IPS DF 6.9 (cell line): ENCODE measurements around the gene RTP2.
A peak's percentile ranks its signal among the peaks of the same experiment; 100 is the strongest.

Source experiments
- DNase-seq: peaks from one replicate; pipeline ENCODE4 v3.0.0-alpha.2; 2013; ENCODE audit warnings: low read depth, low spot score
- H3K27ac ChIP-seq: one replicate; pipeline ENCODE4 v1.5.1; 2013; ENCODE audit warnings: low read length, control low read depth
- H3K27me3 ChIP-seq: 2 replicates; pipeline ENCODE4 v1.6.1; 2013; ENCODE audit warnings: mild to moderate bottlenecking, low read length; ENCODE audit not compliant: control insufficient read depth, insufficient read depth
- H3K36me3 ChIP-seq: 2 replicates; pipeline ENCODE4 v1.6.1; 2013; ENCODE audit warnings: low read length; ENCODE audit not compliant: control insufficient read depth, insufficient read depth
- H3K4me1 ChIP-seq: 2 replicates; pipeline ENCODE4 v1.6.1; 2013; ENCODE audit warnings: low read length; ENCODE audit not compliant: control insufficient read depth, insufficient read depth
- H3K4me3 ChIP-seq: 2 replicates; pipeline ENCODE4 v1.5.1; 2013; ENCODE audit warnings: mild to moderate bottlenecking, low read length
- H3K9me3 ChIP-seq: 2 replicates; pipeline ENCODE4 v1.6.1; 2013; ENCODE audit warnings: low read length, inconsistent platforms; ENCODE audit not compliant: control insufficient read depth, insufficient read depth
- WGBS: extraction: QIAGEN DNeasy Blood & Tissue Kit; methylation state at CpG from one replicate; pipeline ENCODE4 v1.1.7; 2013; ENCODE audit warnings: mixed read lengths, missing lambda C conversion rate; ENCODE audit not compliant: insufficient read length, insufficient coverage; 5-methylcytosine and 5-hydroxymethylcytosine counted together

The RTP2 gene, protein sequence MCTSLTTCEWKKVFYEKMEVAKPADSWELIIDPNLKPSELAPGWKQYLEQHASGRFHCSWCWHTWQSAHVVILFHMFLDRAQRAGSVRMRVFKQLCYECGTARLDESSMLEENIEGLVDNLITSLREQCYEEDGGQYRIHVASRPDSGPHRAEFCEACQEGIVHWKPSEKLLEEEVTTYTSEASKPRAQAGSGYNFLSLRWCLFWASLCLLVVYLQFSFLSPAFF

DNA sequence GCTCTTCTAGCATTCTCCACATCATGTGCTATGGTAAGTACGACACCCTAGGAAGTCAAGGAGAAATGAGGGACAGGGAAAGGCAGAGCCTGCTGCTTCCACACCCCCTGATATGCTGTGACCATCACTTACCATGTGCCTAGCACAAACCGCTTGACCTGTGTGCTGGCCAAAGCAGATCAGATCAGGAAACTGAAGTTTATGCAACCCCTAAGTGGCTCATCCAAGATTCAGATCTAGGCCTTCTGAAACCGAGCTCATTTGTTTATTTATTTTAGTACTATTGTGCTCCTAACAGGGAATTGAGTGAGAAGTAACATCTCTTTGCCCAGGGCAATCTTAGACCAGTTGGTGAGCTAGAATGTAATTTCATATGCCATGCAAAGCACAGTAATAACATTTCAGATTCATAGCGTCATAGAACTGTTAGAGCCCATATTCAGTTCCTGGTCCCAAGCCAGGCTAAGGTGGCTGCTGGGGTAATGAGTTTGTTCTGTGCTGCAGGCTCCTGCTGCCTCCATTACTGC, at the start of gene RTP2:
Gene RTP2, minus strand, starts transcription at position 51 of the 527 bp plus-strand sequence. CDS start 429 bp downstream, outside the sequence.
- WGBS: no CpG with 5 or more reads among the region's 4 CpGs
- Histone ChIP-seq H3K27me3 (no peaks in the 10 kb centered on the region), H3K27ac (no peak within 1 kb of the TSS), H3K4me3 (no peak within 1 kb of the TSS), H3K36me3 (no peaks in the 10 kb centered on the region), H3K4me1 (no peaks in the 10 kb centered on the region), H3K9me3 (no peaks in the 10 kb centered on the region)
- DNase-seq: no peak

DNA sequence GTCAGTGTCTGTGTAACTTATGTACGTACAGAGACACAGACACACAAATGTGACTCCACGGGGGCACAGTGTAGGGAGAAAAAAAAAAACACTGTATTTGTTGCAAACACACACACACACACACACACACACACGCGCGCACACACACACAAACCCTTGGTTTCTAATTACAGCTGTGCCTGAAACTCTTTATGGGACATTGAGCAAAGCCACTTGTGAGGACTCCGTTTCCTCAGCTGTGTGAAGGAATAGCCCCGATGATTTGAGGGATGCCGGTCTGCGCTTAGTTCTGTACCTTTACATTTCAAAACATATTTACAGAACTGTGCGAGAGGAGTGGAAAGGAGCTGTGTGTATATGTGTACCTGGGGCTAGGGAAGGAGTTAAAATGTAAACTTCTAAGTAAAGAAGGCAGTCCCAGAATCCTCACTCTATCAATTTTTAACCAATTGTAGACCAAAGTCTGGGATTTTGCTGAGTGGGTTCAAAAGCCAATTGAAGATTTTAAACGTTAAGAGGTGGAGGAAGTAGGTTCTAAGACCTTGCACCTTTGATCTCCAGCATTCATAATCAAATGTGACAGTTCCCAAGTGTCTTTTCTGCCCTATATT, 48.3 kb upstream of the RTP2 start:
- H3K4me1 ChIP-seq: peaks cover 3% of the 10 kb centered on the region; the same call in 1 of the 2 replicates
- WGBS: no CpG with 5 or more reads among the region's 11 CpGs
- DNase-seq: no peak

DNA sequence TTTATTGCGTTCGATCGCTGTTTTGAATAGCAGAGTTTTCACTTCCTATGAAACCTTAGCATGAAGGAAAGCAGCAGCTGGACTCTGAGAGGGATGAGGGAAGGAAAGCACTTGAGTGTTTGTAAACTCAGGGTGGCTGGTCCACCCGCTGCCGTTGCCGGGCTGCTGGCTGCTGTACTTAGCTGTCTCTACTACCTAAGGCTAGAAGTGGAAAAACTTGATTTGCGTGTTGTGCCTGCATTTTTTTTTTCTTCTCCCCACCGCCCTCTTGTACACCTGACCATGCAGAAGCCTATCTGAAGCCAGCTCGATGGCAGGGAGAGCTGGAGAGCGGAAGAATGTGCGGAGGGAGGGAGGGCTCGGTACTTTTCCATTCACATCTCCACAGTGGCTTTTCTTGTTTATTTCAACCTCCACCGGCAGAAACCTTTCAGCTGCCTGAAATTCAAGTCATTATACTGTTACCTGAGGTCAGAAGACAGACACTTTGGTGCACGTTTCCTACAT, 47.7 kb upstream of the RTP2 start:
- H3K4me3 ChIP-seq: no peak overlapping the region
- no peak overlapping the region for H3K27ac ChIP-seq
- no peaks in the 10 kb centered on the region for H3K27me3 ChIP-seq
- H3K4me1 ChIP-seq: peaks cover 3% of the 10 kb centered on the region; the same call in 1 of the 2 replicates
- H3K9me3 ChIP-seq: no peaks in the 10 kb centered on the region
- 100% methylated on average over 3 of the region's 14 CpGs for WGBS
- no peak for DNase-seq
- no peaks in the 10 kb centered on the region for H3K36me3 ChIP-seq

More for the DNA sequence above, 48.3 kb upstream of the RTP2 start:
- H3K4me3 ChIP-seq: no peak overlapping the region
- no peaks in the 10 kb centered on the region for H3K27me3 ChIP-seq
- H3K36me3 ChIP-seq: no peaks in the 10 kb centered on the region
- H3K9me3 ChIP-seq: no peaks in the 10 kb centered on the region
- H3K27ac ChIP-seq: no peak overlapping the region

DNA sequence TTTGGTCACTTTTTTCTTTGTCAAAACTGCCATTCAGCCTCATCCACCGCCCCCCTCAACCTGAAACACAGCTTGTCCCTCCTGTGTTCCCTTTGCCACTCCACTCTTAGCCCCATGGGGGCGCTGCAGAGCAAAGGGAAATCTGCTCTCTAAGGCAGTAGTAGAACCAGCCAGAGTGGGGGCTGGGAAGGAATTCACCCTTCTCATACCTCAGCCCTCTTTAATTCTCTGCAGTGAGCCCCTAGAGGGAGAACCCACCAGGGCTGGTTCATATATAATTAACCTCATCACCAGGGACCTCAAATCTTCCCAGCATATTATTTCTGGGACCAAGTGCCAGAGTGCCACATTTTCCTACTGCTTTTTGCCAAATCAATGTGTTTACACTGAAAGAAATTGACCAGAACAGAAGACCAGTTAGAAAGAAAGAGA, 45.7 kb upstream of the RTP2 start:
- Histone ChIP-seq H3K4me3 (no peak overlapping the region), H3K4me1 (peaks cover 3% of the 10 kb centered on the region; the same call in 1 of the 2 replicates), H3K9me3 (no peaks in the 10 kb centered on the region), H3K27ac (no peak overlapping the region), H3K36me3 (no peaks in the 10 kb centered on the region), H3K27me3 (no peaks in the 10 kb centered on the region)
- WGBS: no CpG with 5 or more reads among the region's 2 CpGs
- no peak for DNase-seq

DNA sequence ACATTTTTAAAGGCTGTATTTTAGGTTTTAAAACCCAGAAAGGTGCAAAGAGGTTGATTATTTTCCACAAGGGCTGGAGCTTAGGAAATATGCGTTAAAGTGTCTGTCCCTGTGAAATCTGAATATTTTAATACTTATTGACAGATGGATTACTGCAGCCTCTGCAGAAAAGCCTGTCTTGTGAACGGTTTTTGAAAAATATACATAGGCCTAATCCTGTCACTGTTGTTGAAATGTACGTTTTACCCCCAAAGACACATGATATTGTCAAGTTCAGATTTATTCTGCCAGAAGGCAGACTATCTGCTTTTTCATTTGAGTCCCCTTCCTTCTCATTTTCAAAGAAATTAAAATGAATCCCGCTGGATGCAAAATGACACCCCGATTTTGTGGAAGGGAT, 45.1 kb upstream of the RTP2 start:
- Histone ChIP-seq H3K27me3 (no peaks in the 10 kb centered on the region), H3K9me3 (no peaks in the 10 kb centered on the region), H3K4me3 (no peak overlapping the region), H3K4me1 (peaks cover 3% of the 10 kb centered on the region; the same call in 1 of the 2 replicates), H3K27ac (no peak overlapping the region), H3K36me3 (no peaks in the 10 kb centered on the region)
- no CpG with 5 or more reads among the region's 5 CpGs for WGBS
- DNase-seq: no peak

DNA sequence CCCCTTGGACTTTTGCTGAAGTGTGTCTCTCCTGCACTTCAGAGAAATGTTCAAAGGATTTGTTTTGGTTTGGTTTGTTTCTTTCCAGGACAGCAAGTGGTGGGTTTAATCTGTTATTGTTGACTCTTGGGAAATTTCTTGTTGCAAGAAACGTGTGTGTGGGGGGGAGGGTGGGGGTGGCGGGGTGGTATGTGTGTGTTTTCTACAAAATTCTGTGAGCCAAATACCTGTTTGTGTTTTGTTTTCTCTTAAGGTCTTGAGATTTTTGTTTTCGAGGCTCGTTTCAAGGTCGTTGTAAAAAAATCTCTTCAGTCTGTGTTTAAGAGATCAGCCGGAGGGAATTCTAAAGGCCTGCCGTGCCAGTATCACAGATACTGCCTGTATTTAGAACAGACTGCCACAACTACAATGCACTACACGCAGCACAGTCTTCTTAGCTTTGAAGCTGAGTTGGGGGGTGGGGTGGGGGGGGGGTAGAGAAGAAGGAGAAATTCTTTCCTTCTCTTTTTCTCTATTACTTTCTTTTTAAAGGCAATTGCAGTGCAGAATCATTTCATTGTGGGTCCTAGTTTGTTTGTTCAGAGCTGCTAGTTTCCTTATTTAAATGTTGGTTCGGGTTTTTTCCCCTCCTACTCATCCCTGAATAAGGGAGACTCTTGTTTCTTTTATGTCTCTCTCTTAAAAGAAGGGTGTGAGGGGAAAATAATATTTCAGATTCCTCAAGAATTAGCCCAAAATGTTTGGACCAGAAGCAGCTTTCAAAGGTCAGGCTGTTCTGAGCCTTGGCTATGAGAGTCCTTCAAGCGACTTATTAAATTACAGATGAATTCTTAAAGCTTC, 44.3 kb upstream of the RTP2 start:
- Histone ChIP-seq H3K4me1 (peaks cover 3% of the 10 kb centered on the region; the same call in 1 of the 2 replicates), H3K36me3 (no peaks in the 10 kb centered on the region), H3K4me3 (no peak overlapping the region), H3K27me3 (no peaks in the 10 kb centered on the region), H3K9me3 (no peaks in the 10 kb centered on the region), H3K27ac (no peak overlapping the region)
- DNase-seq: no peak
- WGBS: no CpG with 5 or more reads among the region's 10 CpGs

DNA sequence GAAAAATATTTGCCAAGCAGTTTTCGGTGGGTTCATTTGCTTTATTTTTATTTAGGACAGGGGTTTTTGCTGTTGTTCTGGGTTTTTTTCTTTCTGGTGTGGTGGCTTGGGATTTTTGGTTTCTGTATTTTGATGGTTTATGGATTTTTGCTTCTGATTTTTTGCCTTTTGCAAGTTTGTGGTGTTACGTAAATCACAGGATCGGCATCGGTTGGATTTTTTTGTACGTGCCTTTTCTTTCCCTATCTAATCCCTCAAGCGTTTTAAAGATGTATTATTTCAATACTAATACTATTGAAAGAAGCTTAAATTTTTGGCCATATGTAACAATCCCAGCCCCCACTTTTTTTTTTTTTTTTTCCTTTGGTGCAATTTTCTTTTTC, 43.7 kb upstream of the RTP2 start:
- Histone ChIP-seq H3K36me3 (no peaks in the 10 kb centered on the region), H3K27me3 (no peaks in the 10 kb centered on the region), H3K4me1 (peaks cover 3% of the 10 kb centered on the region; the same call in 1 of the 2 replicates), H3K9me3 (no peaks in the 10 kb centered on the region), H3K27ac (no peak overlapping the region), H3K4me3 (peak overlapping the region; percentile 13; the same call in 1 of the 2 replicates)
- no CpG with 5 or more reads among the region's 6 CpGs for WGBS
- no peak for DNase-seq

DNA sequence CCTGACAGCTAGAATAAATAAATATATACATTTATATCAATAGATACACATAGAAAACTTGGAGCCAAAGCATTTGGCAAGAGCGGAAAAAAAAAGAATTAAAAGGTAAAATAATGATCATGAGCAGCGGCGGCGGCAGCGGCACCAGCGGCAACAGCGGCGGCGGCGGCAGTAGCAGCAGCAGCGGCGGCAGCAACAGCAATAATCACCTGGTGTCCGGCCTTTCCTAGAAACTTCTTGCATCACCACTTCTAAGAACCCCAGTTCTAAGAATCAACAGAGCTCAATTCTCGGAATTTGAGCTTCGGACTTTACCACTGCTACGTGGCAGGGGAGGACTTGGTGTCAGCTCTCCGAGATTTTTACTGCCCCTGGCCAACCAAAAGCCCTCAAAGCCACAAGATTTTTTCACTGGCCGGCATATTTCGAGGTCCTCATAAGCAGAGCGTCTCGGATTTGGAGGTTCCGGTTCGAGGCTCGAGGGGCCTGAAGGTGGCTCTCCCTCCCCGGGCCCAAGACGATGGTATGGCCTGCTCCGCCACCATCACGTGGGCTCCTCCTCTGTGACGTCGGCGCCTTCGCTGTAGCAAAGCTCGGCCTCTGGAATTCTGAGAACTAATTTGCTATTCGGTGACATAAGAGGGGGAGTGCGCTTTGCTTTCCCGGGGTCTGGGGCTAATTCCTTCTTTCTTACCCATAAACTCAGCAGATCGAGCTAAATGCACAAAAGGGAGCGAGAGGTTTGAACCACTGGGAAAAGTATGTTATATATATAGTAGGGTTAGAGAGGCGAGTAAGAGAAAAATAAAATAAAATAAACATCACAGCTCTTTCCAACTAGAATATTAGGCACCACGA, 43.1 kb upstream of the RTP2 start, which contains the start of gene BCL6:
Gene BCL6, minus strand, starts transcription at position 268 of the 858 bp plus-strand sequence. CDS start 11,775 bp downstream, outside the sequence.
- Histone ChIP-seq H3K4me3 (peak within 1 kb of the TSS; percentile 79; the same call in 1 of the 2 replicates), H3K27me3 (no peaks in the 10 kb centered on the region), H3K27ac (no peak within 1 kb of the TSS), H3K9me3 (no peaks in the 10 kb centered on the region), H3K36me3 (no peaks in the 10 kb centered on the region), H3K4me1 (peaks cover 1% of the 10 kb centered on the region; the same call in 1 of the 2 replicates)
- DNase-seq: no peak
- WGBS: no CpG with 5 or more reads among the region's 40 CpGs
